Caco-2 (cell line): Measurements from ENCODE around the gene LRMDA. TPM values are rescaled to one million over a fixed set of nuclear protein-coding genes. Genes with fewer than 3 reads are reported as not detected.

Experiments used
- BruUV-seq: library from RNA; stranded (reverse); fragments of 400-500 nt; replicated peaks from 2 replicates; lab custom pipeline; 2021; lab: Mats Ljungman, UMichigan
- CTCF ChIA-PET: fragments of 300-600 bp; sonication (Branson Sonifier 250); formaldehyde crosslinking; loops from one replicate; lab custom pipeline; 2022; ENCODE audit warnings: antibody characterized with exemption; lab: Charles Lee
- POLR2A ChIA-PET: fragments of 300-600 bp; sonication (Branson Sonifier 250); formaldehyde crosslinking; loops from one replicate; lab custom pipeline; 2022; ENCODE audit warnings: antibody characterized with exemption; lab: Charles Lee
- DNase-seq, 2 experiments: peaks; one replicate each; pipeline versions ENCODE4 v3.0.0 to v3.0.0-alpha.2; 2020 to 2022
- H3K27me3 ChIP-seq: replicated peaks from 2 replicates; pipeline ENCODE4 v1.6.0; 2011; ENCODE audit warnings: low read length; ENCODE audit not compliant: control insufficient read depth, insufficient read depth
- H3K36me3 ChIP-seq: 2 replicates; pipeline ENCODE4 v1.5.1; 2011; ENCODE audit warnings: low read length; ENCODE audit not compliant: control insufficient read depth, insufficient read depth
- H3K4me1 ChIP-seq: fragments of 250-450 bp; sonication (Bioruptor Pico); 2 replicates; pipeline ENCODE4 v1.5.1; 2020; ENCODE audit warnings: mild to moderate bottlenecking
- H3K4me3 ChIP-seq: 2 replicates; pipeline ENCODE4 v1.5.1; 2011; ENCODE audit warnings: low read depth, mild to moderate bottlenecking, control low read depth, low read length
- H3K9me3 ChIP-seq: fragments of 250-450 bp; sonication (Bioruptor Pico); 2 replicates; pipeline ENCODE4 v1.5.1; 2020; ENCODE audit warnings: mild to moderate bottlenecking, moderate library complexity
- H3K27ac Mint-ChIP-seq: one replicate; pipeline ENCODE4 v1.8.0; 2022; ENCODE audit warnings: mixed read lengths; ENCODE audit not compliant: unreplicated experiment
- H3K27me3 Mint-ChIP-seq: one replicate; pipeline ENCODE4 v1.8.0; 2022; ENCODE audit warnings: mixed read lengths; ENCODE audit not compliant: insufficient read depth, unreplicated experiment
- H3K36me3 Mint-ChIP-seq: one replicate; pipeline ENCODE4 v1.8.0; 2022; ENCODE audit warnings: mild to moderate bottlenecking, mixed read lengths; ENCODE audit not compliant: insufficient read depth, unreplicated experiment
- H3K4me1 Mint-ChIP-seq: one replicate; pipeline ENCODE4 v1.8.0; 2022; ENCODE audit warnings: low read depth, mixed read lengths; ENCODE audit not compliant: unreplicated experiment
- H3K4me3 Mint-ChIP-seq: one replicate; pipeline ENCODE4 v1.8.0; 2022; ENCODE audit warnings: mild to moderate bottlenecking, moderate library complexity, mixed read lengths; ENCODE audit not compliant: unreplicated experiment
- H3K9me3 Mint-ChIP-seq: one replicate; pipeline ENCODE4 v1.8.0; 2022; ENCODE audit warnings: mixed read lengths; ENCODE audit not compliant: unreplicated experiment
- intact Hi-C: fragments of 100-400 bp; cut with micrococcal nuclease; formaldehyde crosslinking; loops from one replicate; pipeline ENCODE4 v1.10.0; 2022; ENCODE audit not compliant: unreplicated experiment
- total RNA-seq: library from RNA; stranded (reverse); gene quantifications from 2 replicates; pipeline ENCODE4 v1.2.3, GENCODE V29; 2022
- TF ChIP-seq, protein P1 (sequence below), 2 experiments: fragments of 200-600 bp in 1 of 2; IDR thresholded peaks; 1 replicate in 1 of 2; 2 replicates in 1 of 2; pipeline versions ENCODE4 v1.5.1 to v1.8.0; 2011 to 2022; ENCODE audit warnings: antibody characterized with exemption in 1 of 2, control low read depth in 1 of 2, inconsistent platforms in 1 of 2, low read depth in 1 of 2, low read length in 1 of 2, mild to moderate bottlenecking in 1 of 2, moderate library complexity in 1 of 2; ENCODE audit not compliant: insufficient read depth in 1 of 2, severe bottlenecking in 1 of 2, unreplicated experiment in 1 of 2

Gene LRMDA
- total RNA-seq, 1 experiment from 2014 or later: 18.5 TPM

DNA sequence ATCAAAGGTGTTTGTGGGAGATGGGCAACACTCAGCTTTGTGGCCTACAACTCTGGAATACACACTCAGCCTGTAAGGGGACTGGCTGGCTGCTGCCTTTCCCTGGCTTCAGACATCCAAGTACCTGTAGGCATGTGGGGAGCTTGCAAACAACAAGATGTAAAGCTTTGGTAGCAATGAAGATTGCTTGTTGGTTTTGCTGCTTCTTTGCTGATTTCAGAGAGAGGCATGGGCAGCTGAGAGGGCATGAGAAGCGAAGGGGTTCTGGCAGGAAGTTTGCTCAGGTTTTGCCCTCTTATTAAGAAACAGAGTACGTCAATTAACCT is 434.8 kb downstream of the LRMDA start:
- POLR2A ChIA-PET: interaction anchor here (0.6 to 0.7 kb wide), 2 partner anchors 8 to 10 kb away, joined by 3 read pairs; no protein-coding TSS in a partner anchor
- CTCF ChIA-PET: no interaction called here

DNA sequence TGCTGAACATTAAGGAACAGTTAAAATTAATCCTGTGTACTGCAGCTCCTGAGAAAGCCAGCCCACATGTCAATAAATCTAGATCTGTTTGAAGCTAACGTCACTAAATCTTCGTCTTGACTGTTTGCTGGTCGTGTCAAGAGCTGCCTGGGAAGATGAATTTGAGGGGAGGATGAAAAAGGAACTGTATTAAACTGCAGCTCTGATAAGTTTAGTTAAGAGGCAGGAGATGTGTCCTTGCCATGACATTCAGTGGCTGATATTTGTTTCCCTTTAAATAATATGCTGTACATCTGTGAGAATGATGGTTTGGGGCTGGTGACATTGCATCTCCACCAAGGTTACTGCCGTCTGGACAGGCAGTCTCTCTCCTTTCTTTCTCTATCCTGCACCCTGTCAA is 435.3 kb downstream of the LRMDA start:
- Mint-ChIP-seq H3K4me1 (peaks cover 9% of the 10 kb centered on the region), H3K4me3 (no peak overlapping the region), H3K36me3 (no peaks in the 10 kb centered on the region), H3K9me3 (no peaks in the 10 kb centered on the region), H3K27me3 (no peaks in the 10 kb centered on the region), H3K27ac (no peak overlapping the region)
- ChIA-PET POLR2A (no interaction called here), CTCF (no interaction called here)
- Histone ChIP-seq H3K36me3 (no peaks in the 10 kb centered on the region), H3K27me3 (no peaks in the 10 kb centered on the region), H3K4me3 (no peak overlapping the region), H3K9me3 (no peaks in the 10 kb centered on the region), H3K4me1 (no peaks in the 10 kb centered on the region)
- intact Hi-C loops: no loop called here
- TF ChIP-seq, protein P1, sequence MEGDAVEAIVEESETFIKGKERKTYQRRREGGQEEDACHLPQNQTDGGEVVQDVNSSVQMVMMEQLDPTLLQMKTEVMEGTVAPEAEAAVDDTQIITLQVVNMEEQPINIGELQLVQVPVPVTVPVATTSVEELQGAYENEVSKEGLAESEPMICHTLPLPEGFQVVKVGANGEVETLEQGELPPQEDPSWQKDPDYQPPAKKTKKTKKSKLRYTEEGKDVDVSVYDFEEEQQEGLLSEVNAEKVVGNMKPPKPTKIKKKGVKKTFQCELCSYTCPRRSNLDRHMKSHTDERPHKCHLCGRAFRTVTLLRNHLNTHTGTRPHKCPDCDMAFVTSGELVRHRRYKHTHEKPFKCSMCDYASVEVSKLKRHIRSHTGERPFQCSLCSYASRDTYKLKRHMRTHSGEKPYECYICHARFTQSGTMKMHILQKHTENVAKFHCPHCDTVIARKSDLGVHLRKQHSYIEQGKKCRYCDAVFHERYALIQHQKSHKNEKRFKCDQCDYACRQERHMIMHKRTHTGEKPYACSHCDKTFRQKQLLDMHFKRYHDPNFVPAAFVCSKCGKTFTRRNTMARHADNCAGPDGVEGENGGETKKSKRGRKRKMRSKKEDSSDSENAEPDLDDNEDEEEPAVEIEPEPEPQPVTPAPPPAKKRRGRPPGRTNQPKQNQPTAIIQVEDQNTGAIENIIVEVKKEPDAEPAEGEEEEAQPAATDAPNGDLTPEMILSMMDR (IDR thresholded peaks at IDR 0.05; ENCODE audit: insufficient read depth in 1 of 2, low read depth in 1 of 2, low read length in 1 of 2, severe bottlenecking in 1 of 2, unreplicated experiment in 1 of 2): no peak
- no peak for DNase-seq
- BruUV-seq: no TSS peak

More for the DNA sequence above, 434.8 kb downstream of the LRMDA start:
- no TSS peak for BruUV-seq
- Histone ChIP-seq H3K9me3 (no peaks in the 10 kb centered on the region), H3K4me1 (no peaks in the 10 kb centered on the region), H3K27me3 (no peaks in the 10 kb centered on the region), H3K4me3 (no peak overlapping the region), H3K36me3 (no peaks in the 10 kb centered on the region)
- Mint-ChIP-seq H3K27ac (no peak overlapping the region), H3K27me3 (no peaks in the 10 kb centered on the region), H3K36me3 (no peaks in the 10 kb centered on the region), H3K9me3 (no peaks in the 10 kb centered on the region), H3K4me1 (peaks cover 9% of the 10 kb centered on the region), H3K4me3 (no peak overlapping the region)
- TF ChIP-seq, protein P1 (IDR thresholded peaks at IDR 0.05; ENCODE audit: insufficient read depth in 1 of 2, low read depth in 1 of 2, low read length in 1 of 2, severe bottlenecking in 1 of 2, unreplicated experiment in 1 of 2): no peak
- DNase-seq: no peak
- intact Hi-C loops: no loop called here

DNA sequence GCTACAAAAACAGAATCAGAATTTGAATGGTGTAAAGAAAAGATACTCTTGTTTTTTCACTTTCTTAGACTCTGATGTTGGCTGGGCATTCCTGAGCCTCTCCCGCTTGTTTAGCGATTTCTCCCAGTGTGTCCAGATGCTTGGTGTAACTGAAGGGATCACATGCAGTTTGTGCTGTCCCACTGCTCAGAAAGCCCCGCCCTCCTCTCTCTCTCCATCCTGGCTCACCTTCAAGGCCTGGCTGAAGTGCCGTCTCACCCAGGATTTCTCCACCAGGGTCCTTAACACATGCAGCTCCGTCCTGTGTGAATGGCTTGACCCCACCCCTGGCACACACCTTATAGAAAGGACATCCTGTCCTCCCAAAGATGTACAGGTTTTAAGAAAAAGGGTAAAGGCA is 437.1 kb downstream of the LRMDA start:
- peaks cover 9% of the 10 kb centered on the region for H3K4me1 Mint-ChIP-seq
- POLR2A ChIA-PET: no interaction called here
- BruUV-seq: no TSS peak
- no peak overlapping the region for H3K4me3 ChIP-seq
- no peaks in the 10 kb centered on the region for H3K27me3 Mint-ChIP-seq
- H3K9me3 ChIP-seq: no peaks in the 10 kb centered on the region
- H3K9me3 Mint-ChIP-seq: no peaks in the 10 kb centered on the region
- DNase-seq: no peak
- intact Hi-C loops: no loop called here
- H3K27ac Mint-ChIP-seq: no peak overlapping the region
- no peaks in the 10 kb centered on the region for H3K36me3 Mint-ChIP-seq
- CTCF ChIA-PET: interaction anchor here (0.6 kb wide), 1 partner anchor 53 kb away, joined by 3 read pairs; no protein-coding TSS in a partner anchor
- TF ChIP-seq, protein P1 (IDR thresholded peaks at IDR 0.05; ENCODE audit: insufficient read depth in 1 of 2, low read depth in 1 of 2, low read length in 1 of 2, severe bottlenecking in 1 of 2, unreplicated experiment in 1 of 2): no peak
- no peak overlapping the region for H3K4me3 Mint-ChIP-seq
- no peaks in the 10 kb centered on the region for H3K36me3 ChIP-seq
- H3K27me3 ChIP-seq: no peaks in the 10 kb centered on the region
- H3K4me1 ChIP-seq: no peaks in the 10 kb centered on the region
